K562 (cell line): Measurements from ENCODE around the gene PDLIM7. TPM values are rescaled to one million over a fixed set of nuclear protein-coding genes. Genes with fewer than 3 reads are reported as not detected.

ENCODE experiments used
- ARID3A ChIP-seq: IDR thresholded peaks from 2 replicates; pipeline ENCODE4 v1.6.1; 2012; ENCODE audit warnings: low read depth, low read length, improper control_type of control experiment, borderline replicate concordance
- CBX2 ChIP-seq: fragments of 200-600 bp; sonication (generic); IDR thresholded peaks from one replicate; pipeline ENCODE4 v1.6.1; 2012; ENCODE audit warnings: mild to moderate bottlenecking, low read length, inconsistent platforms; ENCODE audit not compliant: insufficient read depth, poor library complexity, severe bottlenecking
- E2F3 ChIP-seq: fragments of 250-450 bp; sonication (Bioruptor Pico); IDR thresholded peaks from 2 replicates; pipeline ENCODE4 v1.4.0; 2020; ENCODE audit warnings: mild to moderate bottlenecking
- FOXJ3 ChIP-seq: sonication (generic); formaldehyde crosslinking; IDR thresholded peaks from 2 replicates; pipeline ENCODE4 v1.4.0; 2020; ENCODE audit warnings: mild to moderate bottlenecking, missing genetic modification reagents
- HDGF ChIP-seq: fragments of 450-650 bp; IDR thresholded peaks from 2 replicates; pipeline ENCODE4 v1.6.1; 2016
- MTA2 ChIP-seq: fragments of 450-650 bp; IDR thresholded peaks from 2 replicates; pipeline ENCODE4 v1.6.1; 2016; ENCODE audit warnings: low read depth
- NFIC ChIP-seq: fragments of 450-650 bp; IDR thresholded peaks from 2 replicates; pipeline ENCODE4 v1.6.1; 2017; ENCODE audit warnings: mild to moderate bottlenecking, inconsistent platforms
- POLR2AphosphoS5 ChIP-seq: IDR thresholded peaks from 2 replicates; pipeline ENCODE4 v1.6.1; 2011; ENCODE audit warnings: mild to moderate bottlenecking, low read depth, low read length, moderate library complexity; ENCODE audit not compliant: control insufficient read depth, insufficient read depth
- RBM39 ChIP-seq: fragments of 200-400 bp; formaldehyde crosslinking; optimal IDR thresholded peaks from 2 replicates; pipeline ENCODE3; 2018; ENCODE audit warnings: low read depth, low read length
- STAT6 ChIP-seq: sonication (generic); formaldehyde crosslinking; IDR thresholded peaks from 2 replicates; pipeline ENCODE4 v1.8.1; 2023; ENCODE audit warnings: mild to moderate bottlenecking, missing genetic modification reagents
- THRB ChIP-seq: fragments of 450-650 bp; formaldehyde crosslinking; conservative IDR thresholded peaks from 2 replicates; pipeline ENCODE4 v1.4.0; 2022; ENCODE audit warnings: mild to moderate bottlenecking, missing genetic modification characterization
- TRIM24 ChIP-seq, 2 experiments: fragments of 450-650 bp; IDR thresholded peaks; 2 replicates each; pipeline ENCODE4 v1.6.1; 2016
- WHSC1 ChIP-seq: IDR thresholded peaks from one replicate; pipeline ENCODE4 v1.6.1; 2012; ENCODE audit warnings: low read length, control low read depth, inconsistent platforms
- ZBTB33 ChIP-seq: sonication (generic); formaldehyde crosslinking; IDR thresholded peaks from 2 replicates; pipeline ENCODE4 v1.8.1; 2023; ENCODE audit warnings: mild to moderate bottlenecking, missing genetic modification reagents
- ZFP91 ChIP-seq: sonication (generic); formaldehyde crosslinking; IDR thresholded peaks from 2 replicates; pipeline ENCODE4 v1.8.0; 2022; ENCODE audit warnings: mild to moderate bottlenecking, missing genetic modification reagents
- ZNF134 ChIP-seq: fragments of 250-450 bp; sonication (Bioruptor Pico); conservative IDR thresholded peaks from 2 replicates; pipeline ENCODE4 v1.4.0; 2020
- ZNF324 ChIP-seq: fragments of 250-450 bp; sonication (Bioruptor Pico); IDR thresholded peaks from 2 replicates; pipeline ENCODE4 v1.4.0; 2020; ENCODE audit warnings: mild to moderate bottlenecking
- polyA plus RNA-seq, 8 experiments: library from polyadenylated mRNA; depleted of rRNA in 4 of 8; stranded (reverse) in 5 of 8; unstranded in 3 of 8; fragments of >200 nt; fragmentation: Nextera tagmentation in 2 of 8; fragmentation: Illumina TruSeq in 1 of 8; extraction: Ambion mirVana in 2 of 8; extraction: Trizol in 1 of 8; gene quantifications; 2 replicates each; pipeline versions ENCODE4 v1.2.1 to v1.2.3, GENCODE V29; 2011 to 2014; ENCODE audit warnings: inconsistent platforms in 1 of 8, missing spikeins in 1 of 8
- total RNA-seq, 7 experiments: library from RNA; depleted of rRNA in 6 of 7; stranded (reverse); fragments of >200 nt in 6 of 7; fragmentation: Illumina TruSeq in 2 of 7; extraction: Trizol in 2 of 7; gene quantifications; 2 replicates each; pipeline versions ENCODE4 v1.2.1 to v1.2.3, GENCODE V29; 2011 to 2021; ENCODE audit warnings: low replicate concordance in 1 of 7
- TF ChIP-seq, protein P1 (sequence below): fragments of 200-800 bp; sonication (Bioruptor generic); IDR thresholded peaks from 2 replicates; pipeline ENCODE4 v1.6.1; 2017; ENCODE audit warnings: missing genetic modification characterization, missing compliant biosample characterization

The PDLIM7 gene
- total and polyA plus RNA-seq, 9 of the 15 experiments (the other 6 are each of a cell fraction or from before 2014, with no cell fraction given) = 2.1 to 124 (median 32.6) TPM

DNA sequence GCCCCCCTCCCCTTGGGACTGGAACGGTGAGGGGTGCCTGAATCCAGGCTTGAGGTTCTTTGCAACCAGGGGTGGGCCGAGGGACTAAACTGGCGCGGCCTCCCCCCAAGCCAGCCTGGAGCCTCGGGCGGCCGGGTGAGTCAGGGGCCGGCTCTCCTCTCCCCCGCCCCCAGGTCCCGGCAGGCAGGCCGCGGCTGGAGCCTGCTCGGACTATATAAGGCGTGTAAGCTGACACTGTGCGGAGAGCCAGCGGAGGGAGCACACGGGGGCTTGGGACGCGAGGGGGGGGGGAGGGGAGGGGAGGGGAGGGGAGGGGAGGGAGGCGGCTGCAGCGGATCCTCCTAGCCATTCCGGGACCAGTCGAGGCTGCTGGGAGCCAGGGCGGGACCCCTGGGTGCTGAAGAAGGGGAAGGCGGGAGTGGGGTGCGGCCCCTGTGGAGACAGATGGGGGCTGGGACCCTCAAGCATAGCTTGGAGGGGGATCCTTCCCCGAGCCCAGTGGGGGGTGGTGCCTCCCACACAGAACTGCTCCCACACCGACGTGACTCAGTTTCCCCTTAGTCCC lies 595 bp downstream of the PDLIM7 start (continued):
- TF ChIP-seq ARID3A (no peak), WHSC1 (no peak), ZBTB33 (CRISPR knock-in tag) (no peak), THRB (CRISPR knock-in tag) (no peak), ZNF134 (CRISPR knock-in tag) (no peak), STAT6 (CRISPR knock-in tag) (no peak), CBX2 (no peak), FOXJ3 (no peak), RBM39 (no peak), TRIM24 (IDR thresholded peaks at IDR 0.05) (no peak), ZFP91 (no peak), NFIC (no peak; the same call in 1 of the 2 replicates), ZNF324 (no peak), MTA2 (no peak), E2F3 (CRISPR knock-in tag) (0 out of 2 replicates have a peak, but pooled peaks have one; percentile 5), POLR2AphosphoS5 (peak; percentile 71), HDGF (no peak)
- TF ChIP-seq, protein P1, sequence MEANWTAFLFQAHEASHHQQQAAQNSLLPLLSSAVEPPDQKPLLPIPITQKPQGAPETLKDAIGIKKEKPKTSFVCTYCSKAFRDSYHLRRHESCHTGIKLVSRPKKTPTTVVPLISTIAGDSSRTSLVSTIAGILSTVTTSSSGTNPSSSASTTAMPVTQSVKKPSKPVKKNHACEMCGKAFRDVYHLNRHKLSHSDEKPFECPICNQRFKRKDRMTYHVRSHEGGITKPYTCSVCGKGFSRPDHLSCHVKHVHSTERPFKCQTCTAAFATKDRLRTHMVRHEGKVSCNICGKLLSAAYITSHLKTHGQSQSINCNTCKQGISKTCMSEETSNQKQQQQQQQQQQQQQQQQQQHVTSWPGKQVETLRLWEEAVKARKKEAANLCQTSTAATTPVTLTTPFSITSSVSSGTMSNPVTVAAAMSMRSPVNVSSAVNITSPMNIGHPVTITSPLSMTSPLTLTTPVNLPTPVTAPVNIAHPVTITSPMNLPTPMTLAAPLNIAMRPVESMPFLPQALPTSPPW = peak; percentile 91
